Activated T-helper 1 cell treated with Interleukin-2 at 50 U/mL for 16 hours (primary cell): Measurements from ENCODE around the gene RIOK2.
"Not testable (repeated sequence)": the region's sequence is repeated elsewhere in the genome, so short reads cannot be mapped to it uniquely, and the experiment has no call there.

ENCODE experiments used
- DNase-seq: peaks from one replicate; pipeline ENCODE4 v3.0.0-alpha.2; 2020; ENCODE audit warnings: low read depth

Gene RIOK2

DNA sequence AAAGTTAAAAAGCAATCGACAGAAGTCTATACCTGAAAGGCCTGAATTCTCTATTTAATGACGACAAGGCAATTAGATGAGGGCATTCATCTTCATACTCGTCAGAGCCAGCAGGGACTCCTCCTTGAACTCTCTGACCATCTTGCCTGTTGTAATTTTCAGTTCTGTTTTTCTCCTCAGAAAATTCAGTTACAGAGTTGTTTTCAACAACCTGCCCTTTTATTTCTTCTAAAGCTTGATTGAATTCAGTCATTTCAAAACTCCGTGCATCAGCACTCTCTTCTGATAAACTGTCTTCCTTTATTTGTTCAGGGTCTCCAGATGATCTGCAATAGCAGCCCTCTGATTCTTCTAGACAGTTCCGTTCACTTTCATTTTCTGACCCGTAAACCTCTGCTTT is 15.6 kb downstream of the RIOK2 start:
- DNase-seq, result no peak

DNA sequence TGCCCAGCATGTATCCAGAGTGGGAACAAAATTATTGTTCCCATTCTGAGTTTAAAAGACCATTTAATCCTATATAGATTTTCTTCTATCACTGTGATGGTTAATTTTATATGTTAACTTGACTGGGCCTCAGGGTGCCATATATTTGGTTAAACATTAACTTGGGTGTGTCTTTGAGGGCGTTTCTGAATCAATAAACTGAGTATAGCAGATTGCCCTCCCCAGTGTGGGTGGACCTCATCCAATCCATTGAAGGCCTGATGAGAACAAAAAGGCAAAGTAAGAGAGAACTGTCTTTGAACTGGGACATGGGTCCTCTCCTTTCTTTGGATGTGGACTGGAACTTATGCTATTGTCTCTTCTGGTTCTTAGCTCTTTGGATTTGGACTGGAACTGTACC is 17.3 kb downstream of the RIOK2 start:
- no peak for DNase-seq

DNA sequence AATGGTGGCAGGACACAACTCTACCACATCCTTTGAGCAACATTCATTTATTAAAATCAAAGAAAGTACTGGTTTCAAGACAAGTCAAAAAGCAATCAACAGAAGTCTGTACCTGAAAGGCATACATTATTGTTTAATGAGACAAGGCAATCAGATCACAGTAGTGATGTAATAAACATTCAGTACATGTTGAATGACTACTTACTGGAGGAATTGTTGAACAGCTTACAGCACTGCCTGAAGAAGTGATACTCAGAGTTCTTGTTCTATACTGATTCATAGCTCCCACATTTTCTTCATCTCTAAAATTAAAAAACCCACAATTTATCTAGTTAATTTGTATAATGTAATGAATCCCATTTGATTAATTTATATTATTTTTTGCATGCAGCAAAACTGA is 18.2 kb downstream of the RIOK2 start:
- no peak for DNase-seq

DNA sequence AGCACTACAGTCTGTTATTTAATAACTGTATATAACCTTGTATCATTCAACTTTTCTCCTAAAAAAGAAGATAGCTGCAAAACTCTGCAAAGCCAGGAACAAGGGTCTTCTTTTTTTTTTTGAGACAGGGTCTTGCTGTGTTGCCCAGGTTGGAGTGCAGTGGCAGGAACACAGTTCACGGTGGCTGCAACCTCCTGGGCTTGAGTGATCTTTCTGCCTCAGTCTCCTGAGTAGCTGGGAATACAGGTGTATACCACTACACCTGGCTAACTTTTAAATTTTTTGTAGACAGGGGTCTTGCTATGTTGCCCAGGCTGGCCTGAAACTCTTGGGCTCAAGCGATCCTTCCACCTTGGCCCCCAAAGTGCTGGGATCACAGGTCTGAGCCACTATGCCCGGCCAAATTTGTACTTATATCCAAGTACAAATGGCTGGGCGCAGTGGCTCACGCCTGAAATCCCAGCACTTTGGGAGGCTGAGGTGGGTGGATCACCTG is 19.2 kb downstream of the RIOK2 start:
- no peak for DNase-seq

DNA sequence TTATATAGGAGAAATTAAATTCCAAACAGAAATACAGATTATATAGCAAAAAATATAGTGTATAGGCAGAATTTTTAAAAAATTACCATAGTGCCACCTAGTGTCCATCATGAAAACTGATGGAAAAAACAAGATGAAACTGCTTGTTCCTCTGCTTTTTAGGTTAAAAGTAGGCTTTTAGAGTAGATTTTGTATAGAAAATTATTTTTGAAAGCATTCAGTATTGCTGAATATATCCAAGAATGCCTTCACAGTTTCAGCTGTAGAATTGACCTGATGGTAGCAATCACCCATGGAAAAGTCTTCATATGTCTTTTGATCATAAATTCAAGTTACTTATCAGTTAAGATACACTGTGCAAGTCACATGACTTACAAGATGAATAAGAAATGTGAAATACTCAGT is 19.7 kb downstream of the RIOK2 start:
- DNase-seq, result no peak

DNA sequence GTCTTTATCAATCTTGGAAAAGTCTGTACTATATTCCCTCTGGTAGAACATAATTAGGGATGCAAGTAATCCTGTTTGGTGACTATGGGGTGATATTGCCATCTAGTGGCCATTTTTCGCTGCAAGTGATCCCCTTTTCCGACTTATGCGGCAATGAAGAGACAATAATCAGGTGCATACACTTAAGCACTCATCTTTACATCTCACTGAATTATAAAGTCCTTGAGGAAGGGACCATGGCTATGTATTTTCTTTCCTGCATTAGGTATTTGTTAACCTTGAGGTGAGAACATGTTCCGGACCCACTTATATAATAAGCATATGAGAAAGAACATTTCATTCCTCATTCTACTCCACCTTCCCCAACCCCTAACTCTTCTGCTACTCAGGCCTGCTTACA is 21.0 kb downstream of the RIOK2 start:
- DNase-seq, result no peak

DNA sequence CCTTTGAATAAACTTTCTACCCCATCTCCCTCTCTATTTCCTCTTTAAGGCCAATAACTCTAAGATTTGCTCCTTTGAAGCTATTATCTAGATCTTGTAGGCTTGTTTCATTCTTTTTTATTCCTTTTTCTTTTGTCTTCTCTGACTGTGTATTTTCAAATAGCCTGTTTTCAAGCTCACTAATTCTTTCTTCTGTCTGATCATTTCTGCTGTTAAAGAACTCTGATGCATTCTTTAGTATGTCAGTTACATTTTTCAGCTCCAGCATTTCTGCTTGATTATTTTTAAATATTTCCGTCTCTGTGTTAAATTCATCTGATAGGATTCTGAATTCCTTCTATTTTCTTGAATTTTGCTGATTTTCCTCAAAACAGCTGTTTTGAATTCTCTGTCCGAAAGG is 25.4 kb downstream of the RIOK2 start:
- DNase-seq, result no peak

DNA sequence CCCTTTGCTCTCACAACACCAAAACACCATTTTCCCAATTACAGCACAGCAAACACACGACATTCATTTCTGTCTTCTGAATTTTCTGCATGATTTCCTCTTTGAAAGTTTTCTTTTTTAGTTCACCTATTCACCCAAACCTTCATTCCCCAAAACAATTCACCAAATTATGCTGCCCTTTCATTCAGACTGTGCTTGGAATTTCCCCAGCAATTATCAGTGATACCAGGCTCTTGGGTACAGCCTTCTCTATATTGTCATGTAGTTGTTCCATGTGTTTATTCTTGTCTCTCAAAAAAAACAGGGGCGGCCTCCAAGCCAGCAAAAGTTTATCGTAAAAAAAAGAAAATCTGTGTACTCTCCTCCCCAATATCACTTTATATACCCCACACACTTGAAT is 31.7 kb downstream of the RIOK2 start:
- DNase-seq, result no peak

DNA sequence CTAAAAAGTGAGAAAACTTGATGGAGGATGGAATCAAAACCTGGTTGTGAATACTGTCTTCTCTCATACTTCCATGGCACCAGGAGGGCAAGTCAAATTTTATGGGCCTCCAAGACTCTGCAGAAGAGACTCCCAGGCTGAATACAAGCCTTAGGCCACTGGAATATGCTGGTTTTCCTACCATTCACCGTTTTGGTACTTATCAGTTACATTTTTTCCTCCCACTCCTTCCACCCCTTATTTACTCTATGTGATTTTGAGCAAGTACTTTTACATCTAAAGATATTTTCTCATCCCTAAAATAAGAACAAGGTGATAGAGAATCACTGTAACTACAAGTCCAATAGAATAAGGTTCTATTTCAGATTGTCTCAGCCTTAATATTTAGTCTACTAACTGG is 32.6 kb downstream of the RIOK2 start:
- no peak for DNase-seq

DNA sequence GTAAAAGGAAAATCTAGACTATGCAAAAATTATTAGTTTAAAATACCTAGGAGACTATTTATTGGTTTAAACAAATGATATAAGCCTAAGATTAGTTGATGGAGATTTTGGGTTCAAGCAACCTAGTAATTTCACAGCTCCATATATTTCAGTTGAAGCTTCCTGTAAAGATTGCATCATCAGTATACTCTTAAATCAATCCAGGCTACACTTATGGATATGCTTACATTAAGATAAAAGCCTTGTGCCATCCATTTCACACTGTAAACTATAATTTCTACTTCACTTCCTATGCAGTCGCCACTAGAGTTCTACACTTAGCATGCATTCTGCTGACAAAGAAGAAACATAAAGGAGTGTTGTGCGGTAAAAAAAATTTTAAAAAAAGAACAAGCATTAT is 33.3 kb downstream of the RIOK2 start:
- no peak for DNase-seq

DNA sequence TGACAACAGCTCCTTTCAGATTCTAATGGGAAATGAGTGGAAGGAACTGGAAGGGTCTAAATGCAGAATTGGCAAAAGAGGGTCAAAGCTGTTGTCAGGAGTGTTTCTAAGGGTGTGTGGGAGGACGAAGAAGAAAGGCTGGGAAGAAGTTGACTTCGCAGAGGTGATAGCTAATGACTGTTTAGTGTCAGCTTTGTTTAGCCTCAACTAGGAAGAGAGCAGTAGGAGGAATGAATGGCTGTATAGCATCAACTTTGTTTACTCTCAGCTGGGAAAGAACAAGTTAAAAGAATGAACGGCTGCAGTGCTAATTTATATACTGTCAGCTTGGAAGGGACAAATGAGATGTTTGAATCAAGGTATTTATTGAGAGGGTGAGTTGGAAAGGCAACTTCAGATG is 34.8 kb downstream of the RIOK2 start:
- no peak for DNase-seq

DNA sequence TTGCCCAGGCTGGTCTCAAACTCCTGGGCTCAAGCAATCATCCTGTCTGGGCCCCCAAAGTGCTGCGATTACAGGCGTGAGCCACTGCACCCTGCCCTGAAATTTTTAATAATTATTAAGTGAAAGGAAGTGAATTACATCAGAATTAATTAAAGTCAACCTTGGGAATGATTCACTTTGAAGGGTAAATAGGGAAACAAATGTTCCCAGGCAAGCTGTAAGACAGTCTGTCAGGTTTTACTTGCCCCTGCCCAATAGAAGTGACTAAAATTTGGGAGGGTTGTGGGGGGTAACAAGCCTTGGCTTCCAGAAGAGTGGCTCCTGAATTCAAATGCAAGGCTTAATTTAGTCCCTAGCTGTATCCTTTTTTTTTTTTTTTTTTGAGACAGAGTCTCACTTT is 39.3 kb downstream of the RIOK2 start:
- no peak for DNase-seq

DNA sequence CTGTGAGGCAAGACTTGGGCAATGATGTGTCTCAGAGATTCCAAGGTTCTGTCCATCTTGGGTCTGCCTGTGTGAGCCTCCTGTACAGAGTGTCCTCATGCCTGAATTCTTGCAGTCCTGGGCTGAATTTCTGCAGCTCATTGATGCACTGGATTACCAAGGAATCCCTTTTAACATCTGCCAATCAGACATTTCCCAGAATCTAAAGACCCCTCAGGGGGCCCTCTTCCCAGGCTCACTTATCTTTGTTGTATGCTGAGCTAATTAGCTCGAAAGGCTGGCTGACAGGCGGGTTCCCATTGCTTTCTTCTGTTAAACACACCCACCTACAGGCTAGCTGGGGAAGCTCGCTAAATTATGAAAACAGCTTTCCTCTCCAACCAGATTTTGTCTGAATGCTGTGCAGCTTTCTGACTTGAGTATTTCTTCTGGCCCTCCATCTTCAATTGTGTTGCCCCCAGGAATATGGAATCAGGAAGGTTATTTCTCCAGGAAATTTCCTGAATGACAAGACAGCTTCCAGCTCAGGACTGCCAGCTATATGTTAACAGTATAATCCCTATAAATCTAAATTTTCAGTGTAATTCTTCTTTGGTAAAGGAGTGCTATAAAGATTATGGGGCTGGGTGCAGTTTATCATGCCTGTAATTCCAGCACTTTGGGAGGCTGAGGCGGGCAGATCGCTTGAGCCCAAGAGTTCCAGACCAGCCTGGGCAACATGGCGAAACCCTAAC is 40.4 kb downstream of the RIOK2 start, which contains the start of gene LIX1:
LIX1 (minus strand) TSS at position 91 of the 734 bp plus-strand sequence; CDS start at position 56, 35 bp downstream.
- no peak for DNase-seq

DNA sequence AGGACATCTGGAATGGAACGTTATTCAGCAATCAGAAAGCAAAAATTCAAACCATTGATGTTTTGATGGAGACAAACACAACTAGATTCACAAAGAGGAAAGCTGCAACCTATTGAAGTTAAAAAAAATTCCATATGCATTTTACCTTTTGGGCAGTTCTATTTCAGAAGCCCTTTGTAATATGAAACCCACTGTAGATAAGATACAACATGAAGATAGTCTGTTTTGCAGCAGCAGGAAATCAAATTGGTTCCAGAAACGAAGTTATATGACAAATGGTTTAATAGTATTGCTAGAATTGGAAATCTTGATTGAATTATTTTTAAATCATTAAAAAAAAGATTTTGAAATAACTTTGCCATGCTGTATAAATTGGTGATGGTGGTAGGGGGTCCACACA is 41.5 kb downstream of the RIOK2 start:
- DNase-seq, result no peak

DNA sequence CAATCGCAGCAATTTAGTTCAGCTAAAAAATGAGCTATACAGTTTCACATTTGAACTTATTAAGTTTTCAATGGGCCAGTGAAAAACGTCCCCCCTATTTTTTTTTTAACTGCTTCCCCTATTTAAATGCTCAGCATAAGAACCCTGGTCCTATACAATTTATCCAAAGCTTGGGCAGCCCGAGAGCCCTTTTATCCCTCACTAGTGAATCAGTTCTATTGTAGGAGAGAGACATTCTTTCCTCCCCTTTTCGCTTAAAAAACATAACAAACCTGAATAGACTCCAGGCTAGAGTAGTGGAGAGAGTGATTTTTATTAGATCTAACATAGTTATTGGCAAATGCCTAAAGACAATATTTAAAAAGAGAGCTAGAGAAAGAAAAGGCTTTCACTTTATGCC is 42.0 kb downstream of the RIOK2 start:
- DNase-seq, result no peak

DNA sequence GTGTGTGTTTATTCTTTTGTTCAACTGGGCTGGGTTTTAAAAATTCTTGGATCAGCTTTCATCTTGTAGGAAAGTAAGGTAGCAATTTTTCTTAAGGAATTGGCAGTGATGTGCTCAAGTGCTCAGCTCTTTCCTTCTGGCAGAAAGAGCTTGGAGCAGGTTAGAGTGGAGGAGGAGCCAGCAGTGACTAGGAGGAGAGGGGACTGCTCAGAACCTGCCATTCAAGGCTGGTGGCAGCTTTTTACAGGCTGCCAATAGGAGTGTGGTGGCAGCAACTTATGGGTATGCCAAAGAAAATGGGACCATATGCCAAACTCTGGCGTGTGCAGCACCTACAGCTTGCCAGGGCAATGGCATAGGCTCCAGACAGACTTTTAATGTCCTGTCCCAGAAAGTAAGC is 42.8 kb downstream of the RIOK2 start:
- not testable (repeated sequence) for DNase-seq

DNA sequence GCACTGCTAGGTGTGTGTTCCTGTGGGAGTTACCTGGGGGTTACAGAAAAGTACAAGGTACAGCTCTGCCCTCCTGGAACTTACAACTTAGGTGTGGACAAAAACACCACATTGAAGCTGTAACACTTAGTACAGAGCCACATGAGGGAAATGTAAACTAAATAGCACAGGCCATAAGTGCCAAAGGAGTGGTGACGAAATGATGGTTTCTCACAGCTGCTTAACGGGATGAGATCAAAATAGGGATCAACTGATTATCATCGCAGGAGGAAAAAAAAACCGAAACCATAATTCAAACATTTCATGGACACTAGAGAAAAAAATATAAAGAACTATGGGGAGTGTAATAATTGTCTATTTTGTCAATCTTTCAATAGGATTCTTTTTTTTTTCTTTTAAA is 46.6 kb downstream of the RIOK2 start:
- DNase-seq, result no peak

DNA sequence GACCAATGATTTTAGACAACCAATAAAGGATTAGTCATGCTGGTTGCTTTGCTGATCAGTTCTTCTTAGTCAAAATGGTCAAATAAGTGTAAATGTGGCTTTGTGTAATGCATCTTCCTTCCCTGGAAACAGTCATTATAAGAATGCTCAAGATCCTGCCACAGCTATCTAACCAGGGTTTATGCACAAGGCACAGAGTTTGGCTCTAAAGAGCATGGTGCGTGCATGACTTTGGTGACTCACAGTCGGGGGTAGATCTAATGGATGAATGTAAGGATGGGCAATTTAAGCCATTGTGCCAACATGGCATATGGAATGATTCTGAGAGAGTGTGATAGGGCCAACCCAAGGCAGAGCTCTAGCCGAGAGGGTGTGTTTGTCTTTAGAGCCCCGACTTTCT is 47.2 kb downstream of the RIOK2 start:
- no peak for DNase-seq

DNA sequence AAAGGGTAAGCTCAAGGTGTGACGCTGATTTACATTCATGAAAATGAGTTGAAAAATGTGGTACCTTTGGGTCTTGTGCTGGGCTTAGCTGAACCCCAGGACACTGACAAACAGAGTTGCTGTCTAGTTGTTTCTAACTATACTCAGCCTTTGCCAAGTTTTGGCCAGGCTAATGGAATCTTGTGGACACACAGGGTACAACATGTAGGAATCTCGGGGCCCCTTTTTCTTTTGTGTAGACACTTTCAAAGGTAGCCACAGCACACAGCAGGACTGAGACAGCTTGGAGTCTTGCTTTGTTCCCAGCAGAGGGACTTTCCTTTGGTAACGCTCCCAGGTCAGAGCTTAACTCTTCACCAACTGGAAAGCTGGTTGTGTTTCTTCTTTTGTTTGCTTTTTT is 48.4 kb downstream of the RIOK2 start:
- DNase-seq, result no peak

DNA sequence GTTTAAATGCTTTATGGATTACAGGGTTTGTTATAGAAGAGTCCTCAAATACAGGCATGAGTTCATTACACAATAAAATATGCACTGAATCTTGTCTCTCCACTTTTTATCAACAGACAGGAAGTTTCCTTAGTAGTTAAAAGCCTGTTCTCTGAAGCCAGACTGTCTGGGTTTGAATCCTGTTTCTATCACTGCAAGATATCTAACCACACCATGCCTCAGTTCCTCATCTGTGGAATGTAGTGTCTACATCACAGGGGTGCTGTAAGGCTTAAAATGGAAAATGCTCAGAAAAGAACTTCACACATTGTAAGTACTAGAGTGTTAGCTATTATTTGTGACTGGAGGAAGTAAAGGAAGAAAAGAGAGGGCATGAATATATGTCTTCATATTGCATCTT is 49.9 kb downstream of the RIOK2 start:
- DNase-seq, result no peak

DNA sequence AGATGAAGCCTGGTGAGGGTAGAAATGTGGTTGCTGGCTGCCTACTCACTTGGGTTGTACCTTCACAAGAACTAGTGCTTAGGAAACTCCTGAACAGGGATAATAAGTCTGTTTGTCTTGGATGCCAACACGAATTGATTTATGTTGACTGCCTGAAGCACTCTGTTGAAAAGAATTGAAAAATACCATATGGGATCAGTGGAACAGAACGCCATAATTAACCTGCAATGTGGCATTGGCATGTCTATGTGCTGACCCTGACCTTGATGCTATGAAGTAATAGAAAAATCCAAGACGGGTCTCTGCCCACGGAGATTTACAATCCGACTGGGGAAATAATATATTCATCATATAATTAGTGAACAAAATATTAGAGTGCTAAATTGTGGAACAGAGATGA is 51.1 kb downstream of the RIOK2 start:
- no peak for DNase-seq

DNA sequence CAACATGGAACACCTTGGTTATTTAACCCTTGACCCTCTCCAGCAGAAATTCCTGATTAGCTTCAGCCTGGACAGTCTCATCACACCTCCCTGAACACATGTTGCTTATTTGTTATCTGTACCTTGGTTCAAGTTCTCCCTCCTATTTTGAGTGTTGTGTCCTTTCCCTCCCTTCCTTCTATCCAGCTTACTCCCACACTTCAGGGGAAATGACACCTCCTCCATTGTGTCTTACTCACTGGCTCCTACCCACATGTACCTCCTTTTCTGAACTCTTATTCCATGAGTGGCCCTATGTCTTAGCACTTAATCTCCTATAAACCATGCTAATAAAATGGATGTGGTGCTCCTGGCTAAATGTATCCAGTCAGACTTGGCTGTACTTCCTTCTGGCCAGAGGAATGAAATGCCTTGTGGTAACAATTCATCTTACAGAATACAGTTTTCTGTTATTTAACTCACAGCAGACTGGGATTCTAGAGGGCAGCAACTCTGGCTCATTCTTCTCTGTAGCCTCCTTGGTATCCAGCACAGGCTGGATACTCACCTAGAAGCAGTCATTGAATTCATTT is 51.8 kb downstream of the RIOK2 start:
- no peak for DNase-seq

DNA sequence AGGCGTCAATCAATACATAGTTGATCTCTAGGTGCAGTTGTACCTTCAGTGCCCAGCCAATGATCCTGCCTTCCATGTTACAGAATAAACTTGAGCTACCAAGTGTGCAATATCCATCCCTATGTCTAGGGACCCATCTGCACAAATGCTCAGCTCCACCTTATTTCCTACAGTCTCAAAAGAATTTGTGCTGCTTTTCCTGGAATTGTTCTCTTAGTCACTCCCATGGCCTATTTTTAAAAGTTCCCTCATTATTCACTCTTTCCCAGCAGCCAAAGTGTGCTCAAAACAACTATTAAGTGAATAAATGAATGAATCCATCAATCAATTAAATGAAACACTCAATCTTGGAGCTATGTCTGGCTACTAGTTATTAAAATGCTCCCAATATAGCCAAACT is 55.3 kb downstream of the RIOK2 start:
- DNase-seq, result no peak

DNA sequence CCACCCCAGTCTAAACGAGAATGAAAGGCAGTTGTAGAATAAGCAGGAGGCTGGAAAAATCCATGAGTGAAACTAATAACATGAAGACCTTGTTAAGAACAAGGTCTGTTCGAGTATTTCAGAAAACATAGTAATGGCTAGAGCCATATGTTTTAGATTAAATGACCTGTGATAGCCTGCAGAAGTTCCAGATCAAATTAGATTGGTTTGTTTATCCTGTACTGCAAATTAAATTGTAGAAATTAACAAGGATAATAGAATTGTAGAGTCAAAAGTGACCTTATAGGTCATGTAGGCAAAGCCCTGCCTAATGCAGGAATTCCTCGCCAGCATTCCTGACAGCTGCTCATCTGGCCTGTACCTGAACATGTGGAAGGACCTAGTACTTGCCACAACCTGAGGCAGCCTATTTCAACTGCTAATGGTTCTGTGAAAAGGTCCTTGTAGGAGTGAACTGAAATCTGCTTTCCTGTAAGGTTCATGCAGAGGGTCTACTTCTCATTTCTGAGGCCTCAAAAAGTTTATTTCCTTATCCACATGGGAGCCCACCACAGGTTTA is 57.8 kb downstream of the RIOK2 start:
- no peak for DNase-seq
